Pancreas (tissue), 10 donors: Measurements from ENCODE around the gene TNRC6C. TPM values are rescaled to one million over a fixed set of nuclear protein-coding genes. Genes with fewer than 3 reads are reported as not detected.

Source experiments
- ATAC-seq, 4 donors: fragments of 200-7000 bp; cut with Tn5 transposase; one replicate each; pipeline versions ENCODE4 v1.8.0 to v1.9.1; 2020; ENCODE audit warnings: mild to moderate bottlenecking in 4 of 4, moderate library complexity in 4 of 4
- DNase-seq, 6 donors: peaks; one replicate each; pipeline ENCODE4 v3.0.0-alpha.2; 2020
- FAIRE-seq: peaks from 2 replicates; lab custom pipeline; 2012; peaks lifted over from hg19 to GRCh38; lab: Jason Lieb, UNC
- H3K27ac ChIP-seq, 4 donors: fragments of 200-600 bp; sonication (generic); 1 replicate in 3 of 4; 2 replicates in 1 of 4; pipeline versions ENCODE4 v1.5.0 to v1.8.0; 2020
- H3K27me3 ChIP-seq, 4 donors: fragments of 200-600 bp; one replicate each; pipeline ENCODE4 v1.8.0; 2021
- H3K36me3 ChIP-seq, 3 donors: fragments of 200-600 bp; sonication (generic) in 1 of 3; one replicate each; pipeline versions ENCODE4 v1.5.0 to v1.8.0; 2020 to 2021
- H3K4me1 ChIP-seq, 3 donors: fragments of 200-600 bp; one replicate each; pipeline ENCODE4 v1.8.0; 2021
- H3K4me3 ChIP-seq, 4 donors: fragments of 200-600 bp; sonication (generic) in 2 of 4; one replicate each; pipeline versions ENCODE4 v1.5.0 to v1.8.0; 2020 to 2021
- H3K9me3 ChIP-seq, 4 donors: fragments of 200-600 bp; one replicate each; pipeline ENCODE4 v1.8.0; 2021
- WGBS, 2 donors: extraction: QIAGEN DNeasy Blood & Tissue Kit; methylation state at CpG; one replicate each; pipeline ENCODE4 v1.1.7; 2013; 5-methylcytosine and 5-hydroxymethylcytosine counted together
- intact Hi-C, 3 donors: fragments of 100-400 bp; cut with DNase I; formaldehyde crosslinking; loops; one replicate each; pipeline versions ENCODE4 v1.11.1 to v1.14.2; 2022
- polyA plus RNA-seq, 2 donors: library from polyadenylated mRNA; stranded (reverse); fragments of 200-250 nt; gene quantifications; one replicate each; pipeline ENCODE4 v1.2.3, GENCODE V29; 2013
- total RNA-seq, 6 donors: library from RNA; stranded (reverse); fragmentation: NEBNext Ultra II Directional in 4 of 6; extraction: Animal tissue kit (Norgen Biotek cat#: 25700) in 4 of 6; gene quantifications; one replicate each; pipeline versions ENCODE4 v1.2.1 to v1.2.4, GENCODE V29; 2021 to 2023
- TF ChIP-seq, protein P1 (sequence below), 4 donors: fragments of 200-600 bp; sonication (generic) in 3 of 4; IDR thresholded peaks; one replicate each; pipeline versions ENCODE4 v1.5.0 to v1.8.0; 2021; ENCODE audit warnings: antibody characterized with exemption in 4 of 4
- donor health status: healthy with polysubstance abuse.
- donor health status: DM: no; HTN: no; CAD: no; lungs with moderate emphysema.
- donor health status: DM: no; HTN: no; CAD: no.
- donor health status: control.
- donor health status: control.
- donor health status: Bipolar disorder and iron deficiency.
- donor health status: DM: yes; HTN: yes; CAD: no.
- donor health status: DM: no; HTN: no; CAD: no.
- donor health status: DM: no; HTN: no; CAD: no.
- donor health status: DM: yes; HTN: yes; CAD: no.

Gene TNRC6C
- total and polyA plus RNA-seq, 8 donors = 4.0 to 15.5 (median 7.7) TPM

DNA sequence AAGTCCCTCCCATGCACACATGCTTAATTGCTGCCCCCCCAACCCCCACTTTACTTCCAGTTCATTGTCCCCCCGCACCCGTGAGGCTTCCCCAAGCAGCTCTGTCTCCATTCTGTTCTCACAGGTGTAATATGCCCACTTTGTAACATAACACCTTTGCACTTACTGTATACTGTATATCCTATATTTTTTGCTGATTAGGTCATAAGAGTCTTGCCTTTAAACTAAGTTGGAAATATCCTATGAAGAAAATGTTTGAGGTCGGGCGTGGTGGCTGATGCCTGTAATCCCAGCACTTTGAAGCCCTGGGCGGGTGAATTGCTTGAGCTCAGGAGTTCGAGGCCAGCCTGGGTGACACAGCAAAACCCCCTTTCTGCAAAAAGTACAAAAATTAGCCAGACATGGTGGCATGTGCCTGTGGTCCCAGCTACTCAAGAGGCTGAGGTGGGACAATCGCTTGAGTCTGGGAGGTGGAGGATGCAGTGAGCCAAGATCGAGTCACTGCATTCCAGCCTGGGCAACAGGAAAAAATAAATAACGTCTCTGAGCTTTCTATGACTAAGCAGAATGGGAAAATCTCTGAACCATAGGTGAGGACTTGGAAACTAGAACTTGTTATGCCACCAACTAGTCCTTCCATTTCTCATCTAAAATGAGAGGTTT, 76.1 kb downstream of the TNRC6C start:
- WGBS, 2 donors = 88 to 94% methylated on average over 9 of the region's 9 CpGs
- no peaks in the 10 kb centered on the region for H3K27me3 ChIP-seq
- TF ChIP-seq, protein P1, sequence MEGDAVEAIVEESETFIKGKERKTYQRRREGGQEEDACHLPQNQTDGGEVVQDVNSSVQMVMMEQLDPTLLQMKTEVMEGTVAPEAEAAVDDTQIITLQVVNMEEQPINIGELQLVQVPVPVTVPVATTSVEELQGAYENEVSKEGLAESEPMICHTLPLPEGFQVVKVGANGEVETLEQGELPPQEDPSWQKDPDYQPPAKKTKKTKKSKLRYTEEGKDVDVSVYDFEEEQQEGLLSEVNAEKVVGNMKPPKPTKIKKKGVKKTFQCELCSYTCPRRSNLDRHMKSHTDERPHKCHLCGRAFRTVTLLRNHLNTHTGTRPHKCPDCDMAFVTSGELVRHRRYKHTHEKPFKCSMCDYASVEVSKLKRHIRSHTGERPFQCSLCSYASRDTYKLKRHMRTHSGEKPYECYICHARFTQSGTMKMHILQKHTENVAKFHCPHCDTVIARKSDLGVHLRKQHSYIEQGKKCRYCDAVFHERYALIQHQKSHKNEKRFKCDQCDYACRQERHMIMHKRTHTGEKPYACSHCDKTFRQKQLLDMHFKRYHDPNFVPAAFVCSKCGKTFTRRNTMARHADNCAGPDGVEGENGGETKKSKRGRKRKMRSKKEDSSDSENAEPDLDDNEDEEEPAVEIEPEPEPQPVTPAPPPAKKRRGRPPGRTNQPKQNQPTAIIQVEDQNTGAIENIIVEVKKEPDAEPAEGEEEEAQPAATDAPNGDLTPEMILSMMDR (IDR thresholded peaks at IDR 0.05) = no peak
- H3K27ac ChIP-seq = no peak overlapping the region
- no peak overlapping the region for H3K4me3 ChIP-seq
- H3K36me3 ChIP-seq = peaks cover 0 to 20% (median 0%) of the 10 kb centered on the region in 3 donors
- no peak for FAIRE-seq
- DNase-seq = no peak
- no peak for ATAC-seq
- intact Hi-C loops = no loop called here
- H3K9me3 ChIP-seq = no peaks in the 10 kb centered on the region
- no peaks in the 10 kb centered on the region for H3K4me1 ChIP-seq

DNA sequence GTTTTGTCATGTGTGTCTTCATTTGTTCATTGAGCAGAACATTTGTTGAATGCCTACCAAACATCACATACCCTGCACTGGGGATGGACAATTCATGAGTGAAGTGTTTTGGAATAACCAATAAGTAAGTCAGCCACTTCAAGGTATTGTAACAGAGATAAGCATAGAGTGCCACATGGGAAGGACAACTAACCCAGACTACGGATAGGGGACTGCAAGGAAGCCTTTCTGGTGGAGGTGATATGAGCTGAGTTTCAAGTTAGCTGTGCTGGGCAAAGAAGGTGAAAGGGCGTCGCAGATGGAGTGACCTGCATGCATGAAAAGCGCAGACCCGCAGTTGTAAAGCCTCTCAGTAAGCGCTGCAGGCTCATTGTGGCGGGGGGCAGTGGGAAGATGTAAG, 78.8 kb downstream of the TNRC6C start:
- Histone ChIP-seq H3K27me3 (no peaks in the 10 kb centered on the region), H3K36me3 (peaks cover 0 to 11% (median 0%) of the 10 kb centered on the region in 3 donors), H3K9me3 (no peaks in the 10 kb centered on the region), H3K27ac (no peak overlapping the region), H3K4me1 (peaks cover 0 to 5% (median 0%) of the 10 kb centered on the region in 3 donors), H3K4me3 (no peak overlapping the region)
- DNase-seq (no peak), FAIRE-seq (no peak), ATAC-seq (no peak)
- TF ChIP-seq, protein P1 (IDR thresholded peaks at IDR 0.05) = no peak
- intact Hi-C loops = no loop called here
- 91% methylated on average over 7 of the region's 7 CpGs for WGBS, 2 donors

DNA sequence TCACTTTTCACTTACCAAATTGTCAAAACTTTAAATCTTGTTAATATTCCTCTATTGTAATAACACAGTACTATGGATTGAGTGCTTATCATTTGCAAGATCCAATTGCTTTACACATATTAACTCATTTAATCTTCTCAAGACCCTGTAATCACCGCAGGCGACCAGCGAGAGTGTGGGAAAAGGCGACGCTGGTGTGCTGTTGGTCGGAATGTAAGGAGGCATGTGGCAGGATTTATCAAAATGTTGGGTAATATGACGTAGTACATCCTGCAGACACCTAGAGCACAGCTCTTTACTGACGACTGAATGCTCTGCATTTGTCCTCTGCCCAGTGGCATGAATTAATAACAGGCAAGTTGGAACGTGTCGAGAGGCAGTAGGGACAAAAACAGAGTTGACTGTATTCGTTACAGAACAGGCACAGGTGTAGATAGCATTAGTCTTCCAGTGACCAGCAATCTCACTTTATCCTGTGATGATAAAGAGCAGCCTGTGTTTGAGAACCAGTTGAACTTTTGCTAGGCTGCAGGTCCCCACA, 80.3 kb downstream of the TNRC6C start:
- Histone ChIP-seq H3K9me3 (no peaks in the 10 kb centered on the region), H3K4me3 (no peak overlapping the region), H3K36me3 (peaks cover 0 to 6% (median 0%) of the 10 kb centered on the region in 3 donors), H3K4me1 (peaks cover 0 to 5% (median 0%) of the 10 kb centered on the region in 3 donors), H3K27ac (no peak overlapping the region), H3K27me3 (no peaks in the 10 kb centered on the region)
- FAIRE-seq (no peak), ATAC-seq (no peak), DNase-seq (no peak)
- WGBS, 2 donors = 95% methylated on average over 11 of the region's 11 CpGs
- TF ChIP-seq, protein P1 (IDR thresholded peaks at IDR 0.05) = no peak
- intact Hi-C loops = no loop called here

DNA sequence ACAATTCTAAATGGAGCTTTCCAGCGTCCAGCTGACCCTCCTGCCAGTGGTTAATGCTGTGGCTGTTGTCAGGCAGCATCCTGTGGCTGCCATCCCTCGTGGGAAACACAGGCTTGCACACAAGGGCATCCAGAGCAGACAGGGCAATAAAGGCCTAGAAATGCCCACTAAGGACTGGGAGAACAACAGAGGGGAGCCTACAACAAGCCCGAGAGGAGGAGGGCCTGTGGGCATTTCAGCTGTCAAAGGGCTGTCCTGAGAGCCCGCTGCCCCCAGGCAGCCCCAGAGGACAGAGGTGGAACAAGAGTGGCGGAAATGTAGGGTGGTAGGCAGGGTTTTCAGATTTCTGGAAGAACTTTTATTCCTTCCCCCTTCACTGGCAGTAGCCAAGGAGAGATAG, 81.1 kb downstream of the TNRC6C start:
- DNase-seq = no peak
- FAIRE-seq = no peak
- TF ChIP-seq, protein P1 (IDR thresholded peaks at IDR 0.05) = no peak
- WGBS, 2 donors = 94 to 95% methylated on average over 5 of the region's 5 CpGs
- Histone ChIP-seq H3K27me3 (no peaks in the 10 kb centered on the region), H3K9me3 (no peaks in the 10 kb centered on the region), H3K4me1 (peaks cover 0 to 5% (median 0%) of the 10 kb centered on the region in 3 donors), H3K27ac (no peak overlapping the region), H3K4me3 (no peak overlapping the region), H3K36me3 (peaks cover 0 to 6% (median 0%) of the 10 kb centered on the region in 3 donors)
- intact Hi-C loops = no loop called here
- no peak for ATAC-seq
